Gastrocnemius medialis (tissue), 4 donors: ENCODE measurements around the gene SH3GL1.

Experiments
- CTCF ChIP-seq, 5 experiments: fragments of 450-650 bp in 3 of 5; fragments of 200-600 bp in 2 of 5; sonication (generic) in 2 of 5; IDR thresholded peaks in 4 of 5; conservative IDR thresholded peaks in 1 of 5; 1 replicate in 4 of 5; 2 replicates in 1 of 5; pipeline ENCODE4 v1.5.1; 2016 to 2019; ENCODE audit warnings: antibody characterized with exemption in 5 of 5, mild to moderate bottlenecking in 3 of 5, moderate library complexity in 3 of 5
- POLR2A ChIP-seq, 2 donors: fragments of 450-650 bp; IDR thresholded peaks; one replicate each; pipeline ENCODE4 v1.6.1; 2017; ENCODE audit warnings: antibody characterized with exemption in 2 of 2, mild to moderate bottlenecking in 2 of 2, moderate library complexity in 2 of 2

GRCh38 chr19:4391306-4391693, 9.0 kb downstream of the SH3GL1 start:
- TF ChIP-seq POLR2A (IDR thresholded peaks at IDR 0.05) = no peak
- no peak for TF ChIP-seq CTCF (IDR thresholded peaks at IDR 0.05 in 4 of 5, conservative IDR thresholded peaks at IDR 0.05 in 1 of 5)
